Iris pigment epithelial cell (primary cell): ENCODE results near the gene CHID1.

Experiments used
- DNase-seq: peaks from one replicate; pipeline ENCODE4 v3.0.0-alpha.2; 2011; ENCODE audit warnings: low read depth

CHID1 gene

GRCh38 chr11:864898-865297, 45.7 kb downstream of the CHID1 start:
- DNase-seq, result no peak

- DNase-seq, result no peak
Measured at GRCh38 chr11:863910-864827, 46.4 kb downstream of the CHID1 start.

- DNase-seq, result no peak
Measured at GRCh38 chr11:863023-863909, 47.3 kb downstream of the CHID1 start.

- DNase-seq, result no peak
Measured at GRCh38 chr11:862696-863022, 48.0 kb downstream of the CHID1 start.

- DNase-seq, result no peak
Measured at GRCh38 chr11:862081-862661, 48.4 kb downstream of the CHID1 start.

GRCh38 chr11:861105-861479, 49.5 kb downstream of the CHID1 start:
- DNase-seq, result no peak

GRCh38 chr11:860234-861104, 50.1 kb downstream of the CHID1 start:
- no peak for DNase-seq

- peak; percentile 94 for DNase-seq
Measured at GRCh38 chr11:859394-860131, 51.0 kb downstream of the CHID1 start.

- no peak for DNase-seq
Measured at GRCh38 chr11:858762-859339, 51.8 kb downstream of the CHID1 start.

GRCh38 chr11:858053-858761, 52.4 kb downstream of the CHID1 start:
- no peak for DNase-seq

GRCh38 chr11:856397-856796, 54.2 kb downstream of the CHID1 start:
- no peak for DNase-seq

- DNase-seq, result no peak
Measured at GRCh38 chr11:855796-856195, 54.8 kb downstream of the CHID1 start.

GRCh38 chr11:855330-855674, 55.3 kb downstream of the CHID1 start:
- DNase-seq, result no peak

GRCh38 chr11:854601-855329, 55.8 kb downstream of the CHID1 start:
- DNase-seq, result no peak

GRCh38 chr11:853682-854448, 56.7 kb downstream of the CHID1 start:
- no peak for DNase-seq

GRCh38 chr11:852762-853161, 57.8 kb downstream of the CHID1 start:
- DNase-seq, result no peak

- DNase-seq, result no peak
Measured at GRCh38 chr11:850775-851763, 59.5 kb downstream of the CHID1 start.
